SK-N-SH treated with all-trans-retinoic acid at 6 μM for 48 hours (cell line): ENCODE results near the gene SPSB2.

Experiments
- ARNTL ChIP-seq: fragments of 450-650 bp; formaldehyde crosslinking; IDR thresholded peaks from 2 replicates; pipeline ENCODE4 v1.5.0; 2020; ENCODE audit warnings: low read depth, mild to moderate bottlenecking, moderate library complexity, borderline replicate concordance
- BACH2 ChIP-seq: fragments of 250-450 bp; sonication (Bioruptor Pico); IDR thresholded peaks from 2 replicates; pipeline ENCODE4 v1.9.0; 2021; ENCODE audit warnings: mild to moderate bottlenecking, borderline replicate concordance
- CSDC2 ChIP-seq: fragments of 250-450 bp; sonication (Bioruptor Pico); IDR thresholded peaks from 2 replicates; pipeline ENCODE4 v1.5.0; 2020; ENCODE audit warnings: mild to moderate bottlenecking, moderate library complexity
- RARB ChIP-seq: fragments of 250-450 bp; sonication (Bioruptor Pico); IDR thresholded peaks from 2 replicates; pipeline ENCODE4 v1.8.0; 2021; ENCODE audit warnings: mild to moderate bottlenecking, moderate library complexity
- SNAI2 ChIP-seq: fragments of 250-450 bp; sonication (Bioruptor Pico); IDR thresholded peaks from 2 replicates; pipeline ENCODE4 v1.5.0; 2020; ENCODE audit warnings: mild to moderate bottlenecking, moderate library complexity
- TCF4 ChIP-seq: fragments of 250-450 bp; sonication (Bioruptor Pico); IDR thresholded peaks from 2 replicates; pipeline ENCODE4 v1.8.0; 2021; ENCODE audit warnings: mild to moderate bottlenecking, moderate library complexity, borderline replicate concordance
- ZFP3 ChIP-seq: fragments of 250-450 bp; sonication (Bioruptor Pico); IDR thresholded peaks from 2 replicates; pipeline ENCODE4 v1.5.0; 2020; ENCODE audit warnings: mild to moderate bottlenecking, moderate library complexity
- ZNF565 ChIP-seq: fragments of 450-650 bp; formaldehyde crosslinking; conservative IDR thresholded peaks from 2 replicates; pipeline ENCODE4 v1.5.0; 2020; ENCODE audit warnings: low read depth, mild to moderate bottlenecking, moderate library complexity
- TF ChIP-seq, protein P1 (sequence below): fragments of 250-450 bp; sonication (Bioruptor Pico); IDR thresholded peaks from 2 replicates; pipeline ENCODE4 v1.8.0; 2020; ENCODE audit warnings: mild to moderate bottlenecking, moderate library complexity, borderline replicate concordance

DNA sequence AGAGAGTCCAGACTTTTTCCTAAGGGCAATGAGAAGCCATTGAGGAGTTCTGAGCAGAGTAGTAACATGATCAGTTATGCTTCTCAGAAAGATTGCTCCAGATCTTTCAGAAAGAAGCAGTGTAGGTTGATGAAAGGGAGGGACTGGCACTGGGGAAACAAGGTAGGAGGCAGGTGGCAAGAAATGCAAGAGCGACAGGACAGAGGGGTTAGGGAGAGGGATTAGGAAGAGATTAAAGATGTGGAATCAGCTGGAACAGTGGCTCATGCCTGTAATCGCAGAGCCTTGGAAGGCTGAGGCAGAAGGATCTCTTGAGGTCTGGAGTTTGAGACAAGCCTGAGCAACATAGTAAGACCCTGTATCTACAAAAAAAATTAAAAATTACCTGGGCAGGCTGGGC is 25.4 kb downstream of the SPSB2 start:
- TF ChIP-seq, protein P1, sequence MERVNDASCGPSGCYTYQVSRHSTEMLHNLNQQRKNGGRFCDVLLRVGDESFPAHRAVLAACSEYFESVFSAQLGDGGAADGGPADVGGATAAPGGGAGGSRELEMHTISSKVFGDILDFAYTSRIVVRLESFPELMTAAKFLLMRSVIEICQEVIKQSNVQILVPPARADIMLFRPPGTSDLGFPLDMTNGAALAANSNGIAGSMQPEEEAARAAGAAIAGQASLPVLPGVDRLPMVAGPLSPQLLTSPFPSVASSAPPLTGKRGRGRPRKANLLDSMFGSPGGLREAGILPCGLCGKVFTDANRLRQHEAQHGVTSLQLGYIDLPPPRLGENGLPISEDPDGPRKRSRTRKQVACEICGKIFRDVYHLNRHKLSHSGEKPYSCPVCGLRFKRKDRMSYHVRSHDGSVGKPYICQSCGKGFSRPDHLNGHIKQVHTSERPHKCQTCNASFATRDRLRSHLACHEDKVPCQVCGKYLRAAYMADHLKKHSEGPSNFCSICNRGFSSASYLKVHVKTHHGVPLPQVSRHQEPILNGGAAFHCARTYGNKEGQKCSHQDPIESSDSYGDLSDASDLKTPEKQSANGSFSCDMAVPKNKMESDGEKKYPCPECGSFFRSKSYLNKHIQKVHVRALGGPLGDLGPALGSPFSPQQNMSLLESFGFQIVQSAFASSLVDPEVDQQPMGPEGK (CRISPR knock-in tag) = no peak
- TF ChIP-seq SNAI2 (CRISPR knock-in tag) (no peak), ZNF565 (CRISPR knock-in tag) (no peak), ARNTL (CRISPR knock-in tag) (no peak), TCF4 (CRISPR knock-in tag) (no peak), BACH2 (no peak), RARB (CRISPR knock-in tag) (no peak), CSDC2 (CRISPR knock-in tag) (no peak), ZFP3 (CRISPR knock-in tag) (no peak)
